Measurements from ENCODE around the gene CADM2.

GRCh38 chr3:85594676-85595075, 635.9 kb downstream of the CADM2 start:
- no peak for TF ChIP-seq CTCF (IDR thresholded peaks at IDR 0.05)
- no peak for TF ChIP-seq POLR2A (IDR thresholded peaks at IDR 0.05)
